Measurements from ENCODE around the gene BAG5. TPM values are rescaled to one million over a fixed set of nuclear protein-coding genes. Genes with fewer than 3 reads are reported as not detected.

The BAG5 gene
- total RNA-seq, 1 donor: 30.8 TPM

GRCh38 chr14:103540821-103541708 lies 21.4 kb downstream of the BAG5 start:
- H3K4me2 ChIP-seq (ENCODE audit: insufficient read depth, low read length): peak overlapping the region; percentile 67
- H3K79me2 ChIP-seq (ENCODE audit: insufficient read depth, low read length): no peaks in the 10 kb centered on the region
- H3K27me3 ChIP-seq (ENCODE audit: insufficient read depth, low read length): no peaks in the 10 kb centered on the region
- TF ChIP-seq CTCF (IDR thresholded peaks at IDR 0.05; ENCODE audit: extremely low read depth, low read depth, low read length): no peak
- H3K9me3 ChIP-seq (ENCODE audit: low read depth, low read length): no peaks in the 10 kb centered on the region
- peaks cover 33% of the 10 kb centered on the region for H3K4me1 ChIP-seq (ENCODE audit: insufficient read depth, low read length)
- peak overlapping the region; percentile 70 for H3K27ac ChIP-seq (ENCODE audit: low read depth, low read length)
- no peaks in the 10 kb centered on the region for H4K20me1 ChIP-seq (ENCODE audit: insufficient read depth, low read length)
- H2AFZ ChIP-seq (ENCODE audit: low read length): no peak overlapping the region
- H3K4me3 ChIP-seq (ENCODE audit: insufficient read depth, low read length): peak overlapping the region; percentile 42
- DNase-seq (ENCODE audit: insufficient read length, low spot score, missing footprints): peak; percentile 95
- H3K36me3 ChIP-seq (ENCODE audit: insufficient read depth, low read length): no peaks in the 10 kb centered on the region

- Histone ChIP-seq H3K4me2 (ENCODE audit: insufficient read depth, low read length) (no peak overlapping the region), H3K27ac (ENCODE audit: low read depth, low read length) (no peak overlapping the region), H3K36me3 (ENCODE audit: insufficient read depth, low read length) (peaks cover 4% of the 10 kb centered on the region), H2AFZ (ENCODE audit: low read length) (no peak overlapping the region), H4K20me1 (ENCODE audit: insufficient read depth, low read length) (no peaks in the 10 kb centered on the region), H3K27me3 (ENCODE audit: insufficient read depth, low read length) (no peaks in the 10 kb centered on the region), H3K4me1 (ENCODE audit: insufficient read depth, low read length) (peaks cover 33% of the 10 kb centered on the region), H3K9me3 (ENCODE audit: low read depth, low read length) (no peaks in the 10 kb centered on the region), H3K4me3 (ENCODE audit: insufficient read depth, low read length) (no peak overlapping the region), H3K79me2 (ENCODE audit: insufficient read depth, low read length) (no peaks in the 10 kb centered on the region)
- no peak for TF ChIP-seq CTCF (IDR thresholded peaks at IDR 0.05; ENCODE audit: extremely low read depth, low read depth, low read length)
- DNase-seq (ENCODE audit: insufficient read length, low spot score, missing footprints): peak; percentile 84
These were observed 23.2 kb downstream of the BAG5 start for GRCh38 chr14:103539056-103539825.

GRCh38 chr14:103538291-103539055 lies 24.0 kb downstream of the BAG5 start:
- no peaks in the 10 kb centered on the region for H3K9me3 ChIP-seq (ENCODE audit: low read depth, low read length)
- peaks cover 33% of the 10 kb centered on the region for H3K4me1 ChIP-seq (ENCODE audit: insufficient read depth, low read length)
- no peak overlapping the region for H3K4me3 ChIP-seq (ENCODE audit: insufficient read depth, low read length)
- H3K4me2 ChIP-seq (ENCODE audit: insufficient read depth, low read length): no peak overlapping the region
- peak; percentile 88 for DNase-seq (ENCODE audit: insufficient read length, low spot score, missing footprints)
- H2AFZ ChIP-seq (ENCODE audit: low read length): no peak overlapping the region
- H3K79me2 ChIP-seq (ENCODE audit: insufficient read depth, low read length): no peaks in the 10 kb centered on the region
- H3K27ac ChIP-seq (ENCODE audit: low read depth, low read length): no peak overlapping the region
- H3K27me3 ChIP-seq (ENCODE audit: insufficient read depth, low read length): no peaks in the 10 kb centered on the region
- no peak for TF ChIP-seq CTCF (IDR thresholded peaks at IDR 0.05; ENCODE audit: extremely low read depth, low read depth, low read length)
- H3K36me3 ChIP-seq (ENCODE audit: insufficient read depth, low read length): peaks cover 4% of the 10 kb centered on the region
- H4K20me1 ChIP-seq (ENCODE audit: insufficient read depth, low read length): no peaks in the 10 kb centered on the region

Measured in osteoblast (primary cell).